Osteoblast (primary cell): ENCODE measurements around the gene GATB. TPM values are rescaled to one million over a fixed set of nuclear protein-coding genes. Genes with fewer than 3 reads are reported as not detected.
A peak's percentile ranks its signal among the peaks of the same experiment; 100 is the strongest.

ENCODE experiments used
- DNase-seq: peaks from one replicate; pipeline ENCODE4 v3.0.0; 2011; ENCODE audit warnings: low spot score, mixed read lengths; ENCODE audit not compliant: insufficient read length; ENCODE audit errors: missing footprints
- H2AFZ ChIP-seq: 2 replicates; pipeline ENCODE4 v1.6.0; 2011; ENCODE audit warnings: mild to moderate bottlenecking, low read length
- H3K27ac ChIP-seq: 2 replicates; pipeline ENCODE4 v1.5.1; 2011; ENCODE audit warnings: mild to moderate bottlenecking, low read depth, low read length, moderate library complexity
- H3K27me3 ChIP-seq: 2 replicates; pipeline ENCODE4 v1.6.0; 2012; ENCODE audit warnings: mild to moderate bottlenecking, control low read depth, inconsistent platforms, low read length, moderate library complexity; ENCODE audit not compliant: insufficient read depth
- H3K36me3 ChIP-seq: 2 replicates; pipeline ENCODE4 v1.5.1; 2011; ENCODE audit warnings: mild to moderate bottlenecking, low read length, control low read depth, moderate library complexity; ENCODE audit not compliant: insufficient read depth
- H3K4me1 ChIP-seq: 2 replicates; pipeline ENCODE4 v1.5.1; 2011; ENCODE audit warnings: mild to moderate bottlenecking, low read length, control low read depth, moderate library complexity; ENCODE audit not compliant: insufficient read depth
- H3K4me2 ChIP-seq: 2 replicates; pipeline ENCODE4 v1.6.0; 2011; ENCODE audit warnings: mild to moderate bottlenecking, low read length; ENCODE audit not compliant: insufficient read depth
- H3K4me3 ChIP-seq: fragments of 200-600 bp; sonication (generic); 3 replicates; pipeline ENCODE4 v1.5.1; 2012; ENCODE audit warnings: mild to moderate bottlenecking, low read length, inconsistent platforms; ENCODE audit not compliant: insufficient read depth
- H3K79me2 ChIP-seq: 2 replicates; pipeline ENCODE4 v1.6.0; 2012; ENCODE audit warnings: mild to moderate bottlenecking, low read length, control low read depth, inconsistent platforms; ENCODE audit not compliant: insufficient read depth
- H3K9me3 ChIP-seq: 2 replicates; pipeline ENCODE4 v1.5.1; 2011; ENCODE audit warnings: low read depth, low read length, control low read depth
- H4K20me1 ChIP-seq: 2 replicates; pipeline ENCODE4 v1.6.0; 2012; ENCODE audit warnings: mild to moderate bottlenecking, low read length, control low read depth; ENCODE audit not compliant: insufficient read depth
- CTCF ChIP-seq: IDR thresholded peaks from 2 replicates; pipeline ENCODE4 v1.5.1; 2011; ENCODE audit warnings: mild to moderate bottlenecking, low read depth, low read length, moderate library complexity; ENCODE audit errors: extremely low read depth
- total RNA-seq: library from RNA; depleted of rRNA; stranded (reverse); fragments of >200 nt; gene quantifications from 2 replicates; pipeline ENCODE4 v1.2.3, GENCODE V29; 2012

Gene GATB
- total RNA-seq, 1 donor, result 14.1 TPM

- Histone ChIP-seq H3K4me3 (no peak overlapping the region), H3K9me3 (no peaks in the 10 kb centered on the region), H3K27me3 (no peaks in the 10 kb centered on the region), H3K4me2 (peak overlapping the region; percentile 62), H3K27ac (no peak overlapping the region), H3K36me3 (no peaks in the 10 kb centered on the region), H4K20me1 (no peaks in the 10 kb centered on the region), H2AFZ (no peak overlapping the region), H3K4me1 (peaks cover 26% of the 10 kb centered on the region), H3K79me2 (no peaks in the 10 kb centered on the region)
- DNase-seq, result no peak
- TF ChIP-seq CTCF, result no peak
Measured at GRCh38 chr4:151673908-151674520, 86.8 kb downstream of the GATB start.

GRCh38 chr4:151672996-151673395, 87.8 kb downstream of the GATB start:
- DNase-seq, result no peak
- no peaks in the 10 kb centered on the region for H3K9me3 ChIP-seq
- no peaks in the 10 kb centered on the region for H3K36me3 ChIP-seq
- peaks cover 26% of the 10 kb centered on the region for H3K4me1 ChIP-seq
- no peak overlapping the region for H2AFZ ChIP-seq
- no peak overlapping the region for H3K4me2 ChIP-seq
- no peaks in the 10 kb centered on the region for H3K27me3 ChIP-seq
- TF ChIP-seq CTCF, result no peak
- no peak overlapping the region for H3K27ac ChIP-seq
- no peak overlapping the region for H3K4me3 ChIP-seq
- H4K20me1 ChIP-seq, result no peaks in the 10 kb centered on the region
- H3K79me2 ChIP-seq, result no peaks in the 10 kb centered on the region

- Histone ChIP-seq H4K20me1 (no peaks in the 10 kb centered on the region), H2AFZ (no peak overlapping the region), H3K4me2 (no peak overlapping the region), H3K27ac (no peak overlapping the region), H3K4me3 (no peak overlapping the region), H3K9me3 (no peaks in the 10 kb centered on the region), H3K36me3 (no peaks in the 10 kb centered on the region), H3K27me3 (no peaks in the 10 kb centered on the region), H3K79me2 (no peaks in the 10 kb centered on the region), H3K4me1 (peaks cover 23% of the 10 kb centered on the region)
- no peak for DNase-seq
- no peak for TF ChIP-seq CTCF
Measured at GRCh38 chr4:151671541-151672059, 89.2 kb downstream of the GATB start.

GRCh38 chr4:151670843-151671242, 90.0 kb downstream of the GATB start:
- Histone ChIP-seq H3K9me3 (no peaks in the 10 kb centered on the region), H3K4me2 (no peak overlapping the region), H3K4me1 (peaks cover 15% of the 10 kb centered on the region), H3K36me3 (no peaks in the 10 kb centered on the region), H2AFZ (no peak overlapping the region), H3K4me3 (no peak overlapping the region), H3K27me3 (no peaks in the 10 kb centered on the region), H3K27ac (no peak overlapping the region), H4K20me1 (no peaks in the 10 kb centered on the region), H3K79me2 (no peaks in the 10 kb centered on the region)
- no peak for DNase-seq
- no peak for TF ChIP-seq CTCF
